SU-DHL-6 (cell line): Measurements from ENCODE around the gene BSG.

ENCODE experiments used
- H2AFZ ChIP-seq: fragments of 200-600 bp; sonication (generic); 2 replicates; pipeline ENCODE4 v1.6.1; 2014; ENCODE audit warnings: low read depth, mild to moderate bottlenecking, moderate library complexity, mixed read lengths, antibody characterized with exemption, low read length; ENCODE audit not compliant: severe bottlenecking
- H3F3A ChIP-seq: fragments of 200-600 bp; shearing (Covaris generic); 2 replicates; pipeline ENCODE4 v1.6.0; 2016; ENCODE audit warnings: antibody characterized with exemption, mild to moderate bottlenecking; ENCODE audit not compliant: insufficient read depth
- H3K27ac ChIP-seq: fragments of 200-600 bp; sonication (generic); 2 replicates; pipeline ENCODE4 v1.5.1; 2016; ENCODE audit warnings: low read depth, mild to moderate bottlenecking, low read length, moderate library complexity, mixed read lengths
- H3K27me3 ChIP-seq: fragments of 200-600 bp; sonication (generic), shearing (Covaris generic); 2 replicates; pipeline ENCODE4 v1.6.0; 2014; ENCODE audit warnings: mild to moderate bottlenecking, low read length
- H3K36me3 ChIP-seq: fragments of 200-600 bp; sonication (generic); 2 replicates; pipeline ENCODE4 v1.6.1; 2014; ENCODE audit warnings: mild to moderate bottlenecking, low read length, mixed read lengths
- H3K4me2 ChIP-seq: fragments of 300-600, 200-600 bp; shearing (Covaris generic), sonication (generic); 2 replicates; pipeline ENCODE4 v1.6.0; 2014; ENCODE audit warnings: low read length, low read depth, mild to moderate bottlenecking; ENCODE audit not compliant: poor library complexity, severe bottlenecking
- H3K4me3 ChIP-seq: fragments of 200-600 bp; sonication (generic); 2 replicates; pipeline ENCODE4 v1.5.1; 2014; ENCODE audit warnings: antibody characterized with exemption, low read length, mild to moderate bottlenecking, mixed read lengths; ENCODE audit not compliant: insufficient read depth, poor library complexity, severe bottlenecking
- H3K79me2 ChIP-seq: fragments of 200-600 bp; sonication (generic); 2 replicates; pipeline ENCODE4 v1.6.1; 2014; ENCODE audit warnings: mild to moderate bottlenecking, low read length, moderate library complexity; ENCODE audit not compliant: insufficient read depth
- H3K9ac ChIP-seq: fragments of 200-600 bp; sonication (generic); 2 replicates; pipeline ENCODE4 v1.7.0; 2014; ENCODE audit warnings: mild to moderate bottlenecking, low read length
- H3K9me2 ChIP-seq: fragments of 200-600 bp; sonication (generic); replicated peaks from 2 replicates; pipeline ENCODE4 v1.6.1; 2014; ENCODE audit warnings: low read length; ENCODE audit not compliant: insufficient read depth
- H3K9me3 ChIP-seq: fragments of 200-600 bp; sonication (generic); 2 replicates; pipeline ENCODE4 v1.6.1; 2014; ENCODE audit warnings: low read length, mixed read lengths; ENCODE audit not compliant: insufficient read depth
- H4K20me1 ChIP-seq: fragments of 200-600 bp; sonication (generic); 2 replicates; pipeline ENCODE4 v1.6.1; 2014; ENCODE audit warnings: low read depth, mild to moderate bottlenecking, antibody characterized with exemption, low read length, moderate library complexity, mixed read lengths
- EZH2phosphoT487 ChIP-seq: fragments of 200-600 bp; sonication (generic), shearing (Covaris generic); conservative IDR thresholded peaks from 2 replicates; pipeline ENCODE4 v1.6.1; 2018; ENCODE audit warnings: mild to moderate bottlenecking, antibody characterized with exemption, low read length, moderate library complexity, mixed read lengths
- TF ChIP-seq, protein P1 (sequence below): fragments of 200-600 bp; sonication (generic); IDR thresholded peaks from one replicate; pipeline ENCODE4 v1.5.1; 2017; ENCODE audit warnings: antibody characterized with exemption, mild to moderate bottlenecking, low read length, moderate library complexity; ENCODE audit not compliant: insufficient read depth, poor library complexity, severe bottlenecking

The BSG gene

GRCh38 chr19:591099-591958, 18.9 kb downstream of the BSG start:
- Histone ChIP-seq H3F3A (no peaks in the 10 kb centered on the region), H3K79me2 (no peaks in the 10 kb centered on the region), H3K27me3 (no peaks in the 10 kb centered on the region), H3K9me2 (no peaks in the 10 kb centered on the region), H3K4me2 (no peak overlapping the region), H3K4me3 (no peak overlapping the region), H2AFZ (no peak overlapping the region), H3K9me3 (no peaks in the 10 kb centered on the region), H3K36me3 (no peaks in the 10 kb centered on the region), H3K9ac (no peak overlapping the region), H3K27ac (no peak overlapping the region), H4K20me1 (no peaks in the 10 kb centered on the region)
- no peak for TF ChIP-seq EZH2phosphoT487
- TF ChIP-seq, protein P1, sequence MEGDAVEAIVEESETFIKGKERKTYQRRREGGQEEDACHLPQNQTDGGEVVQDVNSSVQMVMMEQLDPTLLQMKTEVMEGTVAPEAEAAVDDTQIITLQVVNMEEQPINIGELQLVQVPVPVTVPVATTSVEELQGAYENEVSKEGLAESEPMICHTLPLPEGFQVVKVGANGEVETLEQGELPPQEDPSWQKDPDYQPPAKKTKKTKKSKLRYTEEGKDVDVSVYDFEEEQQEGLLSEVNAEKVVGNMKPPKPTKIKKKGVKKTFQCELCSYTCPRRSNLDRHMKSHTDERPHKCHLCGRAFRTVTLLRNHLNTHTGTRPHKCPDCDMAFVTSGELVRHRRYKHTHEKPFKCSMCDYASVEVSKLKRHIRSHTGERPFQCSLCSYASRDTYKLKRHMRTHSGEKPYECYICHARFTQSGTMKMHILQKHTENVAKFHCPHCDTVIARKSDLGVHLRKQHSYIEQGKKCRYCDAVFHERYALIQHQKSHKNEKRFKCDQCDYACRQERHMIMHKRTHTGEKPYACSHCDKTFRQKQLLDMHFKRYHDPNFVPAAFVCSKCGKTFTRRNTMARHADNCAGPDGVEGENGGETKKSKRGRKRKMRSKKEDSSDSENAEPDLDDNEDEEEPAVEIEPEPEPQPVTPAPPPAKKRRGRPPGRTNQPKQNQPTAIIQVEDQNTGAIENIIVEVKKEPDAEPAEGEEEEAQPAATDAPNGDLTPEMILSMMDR = no peak

- Histone ChIP-seq H4K20me1 (no peaks in the 10 kb centered on the region), H3K9me2 (no peaks in the 10 kb centered on the region), H2AFZ (no peak overlapping the region), H3K36me3 (no peaks in the 10 kb centered on the region), H3K9ac (no peak overlapping the region), H3K4me3 (no peak overlapping the region), H3K27me3 (no peaks in the 10 kb centered on the region), H3K4me2 (no peak overlapping the region), H3K79me2 (no peaks in the 10 kb centered on the region), H3F3A (no peaks in the 10 kb centered on the region), H3K9me3 (no peaks in the 10 kb centered on the region), H3K27ac (no peak overlapping the region)
- TF ChIP-seq, protein P1 = no peak
- no peak for TF ChIP-seq EZH2phosphoT487
Observed at GRCh38 chr19:592101-592500, 19.7 kb downstream of the BSG start.

DNA sequence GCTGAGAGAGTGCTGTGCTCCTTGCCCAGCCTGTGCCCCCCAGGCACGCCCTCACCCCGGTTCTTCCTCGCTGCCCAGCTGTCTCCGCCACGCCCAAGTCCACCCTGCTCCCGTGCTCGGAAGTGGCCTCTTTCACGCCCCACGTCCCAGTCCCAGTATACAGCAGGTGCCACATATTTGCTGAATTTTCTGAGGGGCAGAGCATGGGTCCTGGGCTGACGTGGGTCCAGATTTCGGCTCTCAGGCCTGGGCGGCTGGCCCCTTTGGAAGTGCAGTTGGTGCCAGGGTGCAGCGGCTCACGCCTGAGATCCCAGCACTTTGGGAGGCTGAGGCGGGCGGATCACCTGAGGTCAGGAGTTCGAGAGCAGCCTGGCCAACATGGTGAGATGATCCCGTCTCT, 20.7 kb downstream of the BSG start:
- Histone ChIP-seq H3K4me2 (no peak overlapping the region), H3K27ac (no peak overlapping the region), H3K4me3 (no peak overlapping the region), H3F3A (no peaks in the 10 kb centered on the region), H4K20me1 (no peaks in the 10 kb centered on the region), H3K9me2 (no peaks in the 10 kb centered on the region), H3K27me3 (no peaks in the 10 kb centered on the region), H2AFZ (no peak overlapping the region), H3K9me3 (no peaks in the 10 kb centered on the region), H3K36me3 (no peaks in the 10 kb centered on the region), H3K79me2 (no peaks in the 10 kb centered on the region), H3K9ac (no peak overlapping the region)
- TF ChIP-seq EZH2phosphoT487 = no peak
- TF ChIP-seq, protein P1 = no peak
